NB4 (cell line): ENCODE results near the gene CBX5.

ENCODE experiments used
- MYC ChIP-seq: IDR thresholded peaks from 2 replicates; pipeline ENCODE4 v1.6.1; 2011; ENCODE audit warnings: low read depth, low read length
- POLR2A ChIP-seq: IDR thresholded peaks from 2 replicates; pipeline ENCODE4 v1.6.1; 2011; ENCODE audit warnings: mild to moderate bottlenecking; ENCODE audit not compliant: insufficient read length; ENCODE audit errors: extremely low read depth
- TF ChIP-seq, protein P1 (sequence below): IDR thresholded peaks from one replicate; pipeline ENCODE4 v1.5.1; 2012; ENCODE audit warnings: low read depth, low read length

- TF ChIP-seq, protein P1, sequence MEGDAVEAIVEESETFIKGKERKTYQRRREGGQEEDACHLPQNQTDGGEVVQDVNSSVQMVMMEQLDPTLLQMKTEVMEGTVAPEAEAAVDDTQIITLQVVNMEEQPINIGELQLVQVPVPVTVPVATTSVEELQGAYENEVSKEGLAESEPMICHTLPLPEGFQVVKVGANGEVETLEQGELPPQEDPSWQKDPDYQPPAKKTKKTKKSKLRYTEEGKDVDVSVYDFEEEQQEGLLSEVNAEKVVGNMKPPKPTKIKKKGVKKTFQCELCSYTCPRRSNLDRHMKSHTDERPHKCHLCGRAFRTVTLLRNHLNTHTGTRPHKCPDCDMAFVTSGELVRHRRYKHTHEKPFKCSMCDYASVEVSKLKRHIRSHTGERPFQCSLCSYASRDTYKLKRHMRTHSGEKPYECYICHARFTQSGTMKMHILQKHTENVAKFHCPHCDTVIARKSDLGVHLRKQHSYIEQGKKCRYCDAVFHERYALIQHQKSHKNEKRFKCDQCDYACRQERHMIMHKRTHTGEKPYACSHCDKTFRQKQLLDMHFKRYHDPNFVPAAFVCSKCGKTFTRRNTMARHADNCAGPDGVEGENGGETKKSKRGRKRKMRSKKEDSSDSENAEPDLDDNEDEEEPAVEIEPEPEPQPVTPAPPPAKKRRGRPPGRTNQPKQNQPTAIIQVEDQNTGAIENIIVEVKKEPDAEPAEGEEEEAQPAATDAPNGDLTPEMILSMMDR: no peak
- TF ChIP-seq POLR2A (no peak), MYC (no peak)
These were observed 13.0 kb upstream of the CBX5 start for GRCh38 chr12:54292931-54293241.
